ENCODE results near the gene FAM47E. TPM values are rescaled to one million over a fixed set of nuclear protein-coding genes. Genes with fewer than 3 reads are reported as not detected.

Gene FAM47E, protein sequence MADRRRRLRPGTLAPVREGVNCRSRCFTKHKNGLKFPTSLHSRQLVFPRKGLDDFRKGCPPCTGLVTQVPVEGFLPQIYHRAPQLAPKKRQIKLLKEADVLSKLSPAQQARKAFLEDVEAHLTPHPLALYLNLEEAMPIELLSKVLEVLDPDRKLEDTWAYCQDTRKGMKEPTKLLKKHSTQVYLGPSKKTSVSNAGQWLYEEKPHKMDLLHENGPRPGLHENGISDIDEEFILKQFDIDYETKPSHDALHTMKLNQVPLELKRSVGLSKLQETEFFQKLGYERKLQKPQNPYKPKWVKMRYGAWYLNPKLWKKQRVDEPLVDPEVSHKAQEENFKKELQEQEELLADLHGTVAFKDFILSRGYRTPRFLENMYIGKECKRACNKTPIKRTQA
- 0.30 and 0.78 TPM in 2 replicates for total RNA-seq (2014; rRNA removed; shearing (Covaris generic))
- polyA plus RNA-seq (2014; cell fraction: nucleus; rRNA removed), result 0.03 TPM in 1 of 2 replicates, not detected in the other

GRCh38 chr4:76251441-76252270 is at the start of gene FAM47E:
Gene FAM47E, plus strand, starts transcription at chr4:76251721. Its CDS starts 26 bp downstream, at chr4:76251747.
- DNase-seq (ENCODE audit: extremely low read depth, low read depth), result peak; percentile 39

GRCh38 chr4:76203541-76203940 is 48.0 kb upstream of the FAM47E start:
- no peak for DNase-seq (ENCODE audit: extremely low read depth, low read depth)

GRCh38 chr4:76204936-76205335 is 46.6 kb upstream of the FAM47E start:
- no peak for DNase-seq (ENCODE audit: extremely low read depth, low read depth)

DNA sequence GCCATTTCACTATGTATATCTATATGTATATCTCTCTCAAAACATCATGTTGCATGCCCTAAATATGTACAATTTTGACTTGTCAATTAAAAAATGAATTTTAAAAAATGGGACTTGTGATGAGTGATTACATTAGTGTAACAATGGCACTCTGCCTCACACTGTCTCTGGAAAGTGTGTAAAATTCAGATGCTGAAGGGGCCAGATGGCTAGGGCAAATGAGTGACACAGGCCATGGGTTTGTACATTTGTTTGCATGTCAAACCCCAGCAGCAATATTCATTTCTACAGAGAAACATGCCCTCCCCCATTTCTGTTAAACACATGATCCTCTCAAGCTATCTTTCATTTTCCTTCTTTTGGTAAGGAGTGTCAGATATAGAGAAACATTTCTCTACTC is 46.0 kb upstream of the FAM47E start:
- DNase-seq (ENCODE audit: extremely low read depth, low read depth), result no peak

DNA sequence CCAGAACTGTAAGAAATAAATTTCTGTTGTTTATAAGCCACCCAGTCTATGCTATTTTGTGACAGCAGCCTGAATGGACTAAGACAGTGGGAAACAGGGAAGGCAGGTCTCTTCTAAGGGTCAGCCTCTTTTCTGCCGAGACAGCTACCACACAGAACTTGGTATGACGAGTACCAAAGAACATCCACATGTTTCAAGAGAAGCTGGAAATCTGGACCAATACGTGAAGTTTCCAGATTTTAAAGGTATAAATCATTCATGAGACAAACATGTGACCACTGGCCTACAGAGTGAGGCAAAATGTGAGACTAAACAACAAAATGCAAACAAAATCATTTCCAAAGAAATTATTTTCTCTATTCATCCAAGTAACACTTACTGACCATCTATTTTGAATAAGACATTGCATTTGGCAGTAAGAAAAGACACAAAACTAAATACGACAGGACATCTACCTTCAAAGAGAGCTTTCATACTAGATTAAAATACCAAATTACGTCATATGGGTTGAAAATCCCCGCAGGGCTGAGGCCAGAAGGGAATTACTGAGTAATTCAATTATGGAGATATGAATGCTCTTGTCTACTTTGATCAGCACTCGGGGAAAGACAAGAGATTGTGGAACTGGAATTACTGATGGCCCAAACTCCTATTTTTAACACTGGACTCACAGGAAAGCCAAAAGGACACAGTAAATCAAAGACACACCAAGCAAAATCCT is 45.1 kb upstream of the FAM47E start:
- DNase-seq (ENCODE audit: extremely low read depth, low read depth), result no peak

- no peak for DNase-seq (ENCODE audit: extremely low read depth, low read depth)
Measured at GRCh38 chr4:76207549-76207948, 44.0 kb upstream of the FAM47E start.

DNA sequence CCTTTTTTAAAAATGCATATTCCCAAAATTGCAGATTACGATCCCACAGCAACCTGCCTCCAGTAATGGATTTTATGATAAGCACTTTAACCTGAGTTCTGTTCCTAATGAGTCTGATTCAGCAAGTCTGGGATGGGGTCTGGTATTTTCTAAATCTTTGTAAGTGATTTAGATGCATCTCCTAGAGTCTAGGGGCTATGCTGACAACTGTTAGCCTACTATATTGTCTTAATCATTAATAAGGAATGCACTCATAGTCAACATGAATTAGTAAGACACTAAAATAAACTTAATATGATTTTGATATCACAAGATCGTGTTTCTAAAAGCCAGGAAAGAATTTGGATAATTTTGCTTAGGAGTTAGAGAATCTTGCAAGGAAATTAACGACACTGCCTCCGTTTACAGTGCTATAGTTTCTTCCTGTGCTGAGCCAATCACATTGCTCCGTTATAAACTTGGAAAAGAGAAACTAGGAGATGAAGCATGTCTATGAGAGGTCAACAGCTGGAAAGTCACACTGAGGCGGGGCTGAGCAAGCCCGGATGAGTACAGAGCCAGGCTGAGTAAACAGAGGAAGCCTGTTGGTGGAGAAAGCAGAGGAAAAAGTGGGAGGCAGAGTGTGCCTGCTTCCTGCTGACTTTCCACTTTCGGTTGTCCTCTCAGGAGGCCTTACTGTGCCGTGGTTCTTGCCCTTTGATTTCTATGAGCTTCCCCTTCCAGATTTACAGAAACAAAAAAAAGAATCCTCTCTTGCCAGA is 43.3 kb upstream of the FAM47E start:
- peak; percentile 48 for DNase-seq (ENCODE audit: extremely low read depth, low read depth)

GRCh38 chr4:76209881-76210280 is 41.6 kb upstream of the FAM47E start:
- no peak for DNase-seq (ENCODE audit: extremely low read depth, low read depth)

DNA sequence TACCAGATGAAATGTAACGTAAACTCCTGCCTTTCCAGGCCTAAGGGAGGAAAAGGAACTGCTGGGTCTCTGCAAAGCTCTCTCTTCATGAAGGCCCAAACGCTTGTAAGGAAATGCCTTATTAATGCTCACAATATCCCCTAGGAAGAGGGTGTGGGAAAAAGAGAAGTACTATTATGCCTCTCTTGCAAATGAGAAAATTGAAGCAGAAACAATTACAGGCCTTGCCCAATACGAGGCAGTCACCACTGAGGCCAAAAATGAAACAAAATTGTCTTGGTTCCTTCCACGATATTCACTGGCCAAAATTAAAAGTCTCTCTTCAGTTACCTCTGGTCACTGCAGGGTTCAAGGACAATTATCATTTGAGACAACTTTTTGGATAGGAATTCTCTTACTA is 41.1 kb upstream of the FAM47E start:
- no peak for DNase-seq (ENCODE audit: extremely low read depth, low read depth)

DNA sequence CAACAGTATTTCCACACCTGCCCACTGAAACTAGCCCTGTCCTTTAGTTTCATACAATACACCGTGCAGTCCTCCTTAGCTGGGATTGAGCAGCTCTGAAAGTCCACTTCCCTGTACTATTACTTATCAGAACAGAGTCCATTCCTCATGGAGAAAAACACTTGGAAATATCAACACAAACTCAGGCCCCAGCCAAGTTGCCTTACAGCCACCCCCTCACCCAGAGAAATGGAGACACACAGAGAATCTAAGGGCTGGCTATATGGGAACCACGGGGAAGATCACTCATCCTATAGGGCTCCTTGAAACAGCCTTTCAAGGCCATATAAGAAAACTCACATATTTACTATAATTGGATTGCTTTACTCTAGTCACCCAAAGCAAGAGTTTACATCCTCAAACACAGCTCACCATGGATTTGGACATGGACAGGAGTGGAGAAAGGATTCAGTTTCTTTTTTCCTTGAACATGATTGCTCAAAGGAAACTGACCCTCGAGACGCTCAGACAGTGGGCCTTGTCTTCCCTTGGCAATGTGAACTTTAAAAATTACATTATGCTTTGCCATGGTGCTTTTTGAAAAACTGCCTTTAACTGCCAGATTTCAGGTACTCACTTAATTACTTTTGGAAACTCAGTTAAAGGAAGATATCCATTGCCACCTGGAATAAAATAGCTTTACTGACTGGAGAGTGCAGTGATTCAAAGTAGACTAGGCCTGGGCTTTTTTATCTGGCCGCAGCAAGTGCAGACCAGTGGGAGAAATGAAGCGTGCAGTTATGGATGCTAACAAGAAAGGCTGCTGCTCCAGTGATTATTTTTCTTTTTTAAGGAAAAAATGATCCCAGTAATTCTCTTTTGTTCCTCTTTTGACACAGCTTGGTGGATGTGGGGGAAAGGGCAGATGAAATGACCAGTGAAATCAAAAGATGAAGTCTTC is 39.5 kb upstream of the FAM47E start:
- no peak for DNase-seq (ENCODE audit: extremely low read depth, low read depth)

DNA sequence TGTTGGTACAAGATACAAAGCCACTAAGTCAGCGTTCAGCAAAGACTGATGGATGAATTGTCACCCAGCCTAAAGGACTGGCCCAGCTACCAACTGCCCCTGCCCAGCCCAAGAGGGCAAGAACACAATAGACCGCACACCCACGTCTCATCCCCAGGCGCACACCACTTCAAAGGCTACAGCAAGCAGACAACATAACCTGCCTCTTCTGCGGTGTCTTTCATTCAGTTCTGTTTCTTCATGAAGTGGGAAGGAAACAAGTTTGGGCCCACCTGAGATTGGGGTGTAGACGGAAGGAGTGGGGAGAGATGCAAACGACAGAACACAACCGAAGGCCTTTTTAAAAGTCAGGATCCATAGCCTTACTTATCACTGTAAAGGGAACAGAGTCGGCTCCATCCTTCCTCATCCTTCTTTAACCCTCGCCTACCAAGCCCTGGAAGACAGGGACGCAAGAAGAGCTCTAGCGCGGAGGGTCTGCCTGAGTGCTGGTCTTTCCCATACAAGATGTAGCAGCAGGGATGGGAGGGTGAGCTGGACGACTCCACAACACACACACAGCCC is 38.6 kb upstream of the FAM47E start:
- DNase-seq (ENCODE audit: extremely low read depth, low read depth), result no peak

GRCh38 chr4:76213415-76214176 is 37.9 kb upstream of the FAM47E start, which contains the start of gene SCARB2:
Gene SCARB2, minus strand, starts transcription at chr4:76213824. Its CDS starts 281 bp downstream, at chr4:76213543.
- peak; percentile 66 for DNase-seq (ENCODE audit: extremely low read depth, low read depth)

GRCh38 chr4:76214177-76214675 is 37.3 kb upstream of the FAM47E start:
- no peak for DNase-seq (ENCODE audit: extremely low read depth, low read depth)

- no peak for DNase-seq (ENCODE audit: extremely low read depth, low read depth)
Measured at GRCh38 chr4:76215077-76215476, 36.4 kb upstream of the FAM47E start.

GRCh38 chr4:76216524-76216923 is 35.0 kb upstream of the FAM47E start:
- no peak for DNase-seq (ENCODE audit: extremely low read depth, low read depth)

DNA sequence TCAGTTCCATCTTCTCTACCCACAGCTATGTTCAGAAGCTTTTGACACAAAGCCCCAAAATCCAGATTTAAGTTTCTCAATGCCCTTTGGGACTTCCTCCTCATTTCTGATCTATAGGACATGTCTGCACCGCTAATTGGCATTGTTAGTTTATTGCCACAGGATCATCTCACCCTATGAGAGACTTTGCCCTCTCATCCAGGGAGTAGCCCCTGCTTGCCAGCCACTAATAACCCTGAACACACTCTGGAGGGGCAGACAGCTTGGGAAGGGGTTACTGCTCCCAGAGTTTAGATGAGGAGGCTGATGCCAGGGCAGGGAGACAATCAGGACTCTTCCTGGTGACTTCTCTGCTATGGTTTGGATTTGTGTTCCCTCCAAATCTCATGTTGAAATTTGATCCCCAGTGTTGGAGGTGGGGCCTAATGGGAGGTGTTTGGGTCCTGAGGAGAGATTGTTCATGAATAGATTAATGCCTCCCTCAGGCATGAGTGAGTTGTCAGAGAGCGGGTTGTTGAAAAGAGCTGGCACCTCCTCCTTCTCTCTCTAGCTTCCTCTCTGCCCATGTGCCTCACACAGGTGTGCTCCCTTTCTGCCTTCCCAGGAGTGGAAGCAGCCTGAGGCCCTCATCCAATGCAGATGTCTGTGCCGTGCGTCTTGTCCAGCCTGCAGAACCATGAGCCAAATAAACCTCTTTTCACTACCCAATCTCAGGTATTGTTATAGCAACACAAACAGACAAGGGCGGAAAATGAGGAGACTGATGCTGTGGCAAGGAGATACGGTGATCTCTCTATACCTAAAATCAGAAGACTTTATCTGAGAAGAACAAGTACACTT is 34.3 kb upstream of the FAM47E start:
- no peak for DNase-seq (ENCODE audit: extremely low read depth, low read depth)

All from NCI-H460 (cell line).